Activated CD4-positive, alpha-beta T cell treated with anti-CD3 and anti-CD28 coated beads, Interleukin-10, Interleukin-2, amounts not matched to agents 100 ng/mL and 50 ng/mL, durations not matched to agents 16 hours and 8 hours (primary cell): ENCODE results near the gene TOE1.
"Not testable (repeated sequence)": the region's sequence is repeated elsewhere in the genome, so short reads cannot be mapped to it uniquely, and the experiment has no call there.

Experiments
- DNase-seq: peaks from one replicate; pipeline ENCODE4 v3.0.0-alpha.2; 2020

TOE1 gene

DNA sequence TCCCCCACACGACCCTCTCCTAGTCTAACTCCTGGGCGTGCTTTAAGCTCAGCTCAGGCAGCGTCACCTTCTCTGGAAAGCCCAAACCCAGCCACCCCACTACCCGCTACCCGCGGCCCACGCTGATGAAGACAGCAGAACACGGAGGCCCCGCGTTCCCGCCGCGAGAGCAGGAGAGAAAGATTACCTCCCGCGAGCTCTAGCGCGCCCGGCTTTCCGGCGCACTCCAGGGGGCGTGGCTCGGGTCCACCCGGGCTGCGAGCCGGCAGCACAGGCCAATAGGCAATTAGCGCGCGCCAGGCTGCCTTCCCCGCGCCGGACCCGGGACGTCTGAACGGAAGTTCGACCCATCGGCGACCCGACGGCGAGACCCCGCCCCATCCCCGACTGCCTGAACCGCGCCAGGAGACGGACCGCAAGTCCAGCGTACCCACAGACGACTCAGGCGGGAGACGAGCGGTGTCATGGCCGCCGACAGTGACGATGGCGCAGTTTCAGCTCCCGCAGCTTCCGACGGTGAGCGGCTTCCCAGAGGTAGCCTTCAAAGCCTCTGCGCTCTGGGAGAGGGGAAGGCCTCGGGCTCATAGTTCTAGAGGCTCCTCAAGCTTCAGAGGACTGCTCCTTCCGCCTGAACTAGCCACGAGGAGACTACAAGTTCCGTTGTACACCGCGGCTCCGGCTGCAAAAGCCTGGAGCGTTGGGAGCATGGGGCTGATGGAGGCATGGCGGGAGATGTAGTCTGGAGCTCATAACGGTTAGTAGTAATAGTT lies at the start of gene TOE1, which contains the start of gene MUTYH:
Gene TOE1, plus strand, starts transcription at position 382 of the 770 bp plus-strand sequence. Its CDS starts 83 bp downstream, at position 465.
Gene MUTYH, minus strand, starts transcription at position 652 of the 770 bp plus-strand sequence. CDS start 5,935 bp downstream, outside the sequence.
- peak; percentile 99 for DNase-seq

- not testable (repeated sequence) for DNase-seq
These were observed 49.0 kb upstream of the TOE1 start for GRCh38 chr1:45291002-45291401.

GRCh38 chr1:45291716-45292115 lies 48.3 kb upstream of the TOE1 start:
- no peak for DNase-seq

- DNase-seq = no peak
These were observed 42.2 kb upstream of the TOE1 start for GRCh38 chr1:45297666-45298356.

GRCh38 chr1:45299296-45299695 lies 40.7 kb upstream of the TOE1 start:
- DNase-seq = no peak

DNA sequence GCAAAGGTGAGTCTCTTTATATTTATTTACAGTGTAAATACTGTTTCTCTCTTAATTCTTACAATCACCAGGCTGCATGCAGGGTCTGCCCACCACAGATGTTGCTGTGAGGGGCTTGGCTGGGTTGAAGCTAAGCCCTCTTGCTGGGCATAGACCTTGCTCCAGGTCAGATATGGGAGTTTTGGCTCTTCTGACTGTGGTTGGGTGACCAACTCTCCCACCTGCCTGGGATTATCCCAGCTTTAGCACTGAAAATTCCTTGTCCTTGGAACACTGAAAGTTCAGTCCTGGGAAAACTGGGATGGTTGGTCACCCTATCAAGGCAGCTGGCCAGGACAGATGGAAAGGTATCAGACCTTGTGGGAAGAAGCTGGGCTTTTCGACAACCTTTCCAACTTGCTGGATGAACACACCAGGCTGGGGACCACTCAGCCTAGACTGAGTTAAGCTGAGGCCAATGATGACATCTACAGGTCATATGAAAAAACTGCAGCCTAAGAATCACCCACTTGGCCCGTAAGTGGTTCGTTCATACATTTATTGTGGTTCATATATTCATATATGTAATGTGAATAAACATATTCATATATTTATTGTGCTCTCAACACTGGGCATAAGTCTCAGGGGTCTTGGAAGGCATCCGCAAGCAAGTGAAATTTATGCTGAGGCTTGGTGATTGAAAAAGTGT lies 39.8 kb upstream of the TOE1 start:
- DNase-seq = peak; percentile 65

GRCh38 chr1:45300669-45300997 lies 39.3 kb upstream of the TOE1 start:
- DNase-seq = no peak

DNA sequence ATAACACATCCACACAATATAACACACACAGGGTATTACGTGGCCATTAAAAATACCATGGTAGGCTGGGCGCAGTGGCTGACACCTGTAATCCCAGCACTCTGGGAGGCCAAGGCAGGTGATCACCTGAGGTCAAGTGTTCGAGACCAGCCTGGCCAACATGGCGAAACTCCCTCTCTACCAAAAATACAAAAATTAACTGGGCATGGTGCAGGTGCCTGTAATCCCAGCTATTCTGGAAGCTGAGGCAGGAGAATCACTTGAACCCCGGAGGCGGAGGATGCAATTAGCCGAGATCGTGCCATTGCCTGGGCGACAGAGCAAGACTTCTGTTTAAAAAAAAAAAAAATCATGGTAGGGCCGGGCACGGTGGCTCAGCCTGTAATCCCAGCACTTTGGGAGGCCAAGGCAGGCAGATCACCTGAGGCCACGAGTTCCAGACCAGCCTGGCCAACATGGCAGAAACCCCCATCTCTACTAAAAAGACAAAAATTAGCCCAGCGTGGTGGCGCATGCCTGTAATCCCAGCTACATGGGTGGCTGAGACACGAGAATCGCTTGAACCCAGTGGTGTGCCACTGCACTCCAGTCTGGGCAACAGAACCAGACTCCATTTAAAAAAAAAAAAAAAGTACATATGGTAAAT lies 37.3 kb upstream of the TOE1 start:
- DNase-seq = no peak

DNA sequence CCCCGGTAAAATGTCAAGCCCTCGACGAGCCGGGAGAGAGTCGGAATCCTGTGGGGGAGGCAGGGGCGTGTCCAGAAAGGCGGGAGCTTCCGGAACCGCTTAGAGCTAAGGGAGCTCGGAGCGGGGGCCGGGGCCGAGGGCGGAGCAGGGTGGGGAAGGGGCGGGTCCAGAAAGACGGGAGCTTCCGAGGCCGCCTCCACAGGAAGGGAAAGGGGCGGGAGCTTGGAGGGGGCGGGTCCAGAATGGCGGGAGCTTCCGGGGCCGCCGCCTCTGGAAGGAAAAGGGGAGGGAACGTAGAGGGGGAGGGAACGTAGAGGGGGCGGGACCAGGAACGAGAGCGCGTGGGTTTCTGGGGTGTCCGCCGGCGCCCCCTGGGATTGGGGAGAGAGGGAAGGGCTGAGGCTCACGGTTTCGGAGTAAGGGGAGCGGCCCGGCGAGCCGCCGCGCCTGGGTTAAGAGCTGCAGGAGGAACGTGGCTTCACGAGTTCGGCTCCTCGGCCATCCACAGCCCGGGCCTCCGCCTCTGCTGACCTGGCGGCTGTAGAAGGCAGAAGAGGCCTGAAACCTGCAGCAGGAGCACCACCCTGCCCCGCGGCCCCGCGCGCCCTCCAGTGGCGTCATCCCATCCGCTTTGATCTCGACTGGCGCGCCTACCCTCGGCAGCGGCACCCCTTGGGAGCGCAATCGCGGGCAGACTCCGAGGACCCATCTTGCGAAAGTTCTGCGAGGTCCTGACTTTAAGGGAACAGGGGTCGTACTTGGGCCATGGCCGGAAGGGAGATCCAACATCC lies 36.3 kb upstream of the TOE1 start:
- DNase-seq = peak; percentile 99

DNA sequence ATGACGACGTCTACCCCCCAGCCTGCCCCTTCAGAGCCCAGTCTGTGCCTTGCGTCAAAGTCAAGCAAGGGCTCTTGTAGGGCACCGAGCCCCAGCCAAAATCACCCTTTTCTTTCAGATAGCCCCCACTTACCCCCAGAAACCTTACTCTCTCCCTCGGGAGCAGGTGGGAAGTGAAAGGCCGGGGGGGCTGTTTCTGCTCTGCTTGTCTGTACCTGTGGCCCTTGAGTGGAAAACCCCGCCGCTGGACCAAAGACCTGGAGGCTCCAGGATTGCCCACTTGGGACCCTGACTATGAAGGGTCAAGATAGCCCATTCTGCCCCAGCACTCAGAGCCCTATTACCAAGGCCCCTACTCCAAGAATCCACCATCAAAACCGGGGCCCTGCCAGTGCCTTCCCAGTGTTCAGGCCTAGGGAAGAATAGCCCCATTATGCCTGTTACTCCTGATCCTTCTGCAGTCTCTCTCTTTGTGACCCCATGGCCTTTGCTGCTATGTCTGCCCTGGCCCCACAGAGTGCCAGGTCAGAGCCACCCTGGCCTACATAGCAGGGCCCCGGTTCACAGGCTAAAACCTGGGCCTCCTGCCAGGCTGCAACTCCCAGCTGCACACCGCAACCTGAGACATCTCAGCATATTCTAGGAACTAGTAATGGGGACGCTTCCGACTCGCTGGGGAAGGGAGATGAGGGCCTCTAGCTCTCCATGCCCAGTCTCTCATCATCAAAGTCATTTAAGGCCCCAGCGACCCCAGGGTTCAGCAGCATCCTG lies 35.5 kb upstream of the TOE1 start:
- DNase-seq = no peak

GRCh38 chr1:45305231-45305630 lies 34.7 kb upstream of the TOE1 start:
- DNase-seq = no peak

- DNase-seq = peak; percentile 70
These were observed 33.7 kb upstream of the TOE1 start for GRCh38 chr1:45306319-45306718.

- no peak for DNase-seq
These were observed 33.1 kb upstream of the TOE1 start for GRCh38 chr1:45306905-45307304.

GRCh38 chr1:45314266-45314665 lies 25.7 kb upstream of the TOE1 start:
- no peak for DNase-seq

- no peak for DNase-seq
These were observed 22.8 kb upstream of the TOE1 start for GRCh38 chr1:45317166-45317565.

- no peak for DNase-seq
These were observed 20.2 kb upstream of the TOE1 start for GRCh38 chr1:45319761-45320160.

DNA sequence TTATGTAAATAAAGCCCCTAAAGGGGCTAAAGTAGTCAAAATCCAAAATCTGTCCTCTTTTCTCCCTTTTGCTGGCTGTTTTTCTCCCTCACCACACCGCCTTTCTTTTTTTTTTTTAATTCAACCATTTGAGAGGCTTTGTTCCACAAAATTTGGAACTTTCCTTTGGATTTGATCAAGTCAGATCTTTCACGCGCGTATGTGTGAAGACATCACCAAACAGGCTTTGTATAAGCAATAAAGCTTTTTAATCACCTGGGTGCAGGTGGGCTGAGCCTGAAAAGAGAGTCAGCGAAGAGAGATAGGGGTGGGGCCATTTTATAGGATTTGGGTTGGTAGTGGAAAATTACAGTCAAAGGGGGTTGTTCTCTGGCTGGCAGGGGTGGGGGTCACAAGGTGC lies 18.5 kb upstream of the TOE1 start:
- DNase-seq = no peak

GRCh38 chr1:45322486-45323040 lies 17.4 kb upstream of the TOE1 start:
- DNase-seq = no peak

GRCh38 chr1:45325851-45326506 lies 14.0 kb upstream of the TOE1 start:
- DNase-seq = no peak
